ENCODE data around the gene DPM1.

DPM1 gene

DNA sequence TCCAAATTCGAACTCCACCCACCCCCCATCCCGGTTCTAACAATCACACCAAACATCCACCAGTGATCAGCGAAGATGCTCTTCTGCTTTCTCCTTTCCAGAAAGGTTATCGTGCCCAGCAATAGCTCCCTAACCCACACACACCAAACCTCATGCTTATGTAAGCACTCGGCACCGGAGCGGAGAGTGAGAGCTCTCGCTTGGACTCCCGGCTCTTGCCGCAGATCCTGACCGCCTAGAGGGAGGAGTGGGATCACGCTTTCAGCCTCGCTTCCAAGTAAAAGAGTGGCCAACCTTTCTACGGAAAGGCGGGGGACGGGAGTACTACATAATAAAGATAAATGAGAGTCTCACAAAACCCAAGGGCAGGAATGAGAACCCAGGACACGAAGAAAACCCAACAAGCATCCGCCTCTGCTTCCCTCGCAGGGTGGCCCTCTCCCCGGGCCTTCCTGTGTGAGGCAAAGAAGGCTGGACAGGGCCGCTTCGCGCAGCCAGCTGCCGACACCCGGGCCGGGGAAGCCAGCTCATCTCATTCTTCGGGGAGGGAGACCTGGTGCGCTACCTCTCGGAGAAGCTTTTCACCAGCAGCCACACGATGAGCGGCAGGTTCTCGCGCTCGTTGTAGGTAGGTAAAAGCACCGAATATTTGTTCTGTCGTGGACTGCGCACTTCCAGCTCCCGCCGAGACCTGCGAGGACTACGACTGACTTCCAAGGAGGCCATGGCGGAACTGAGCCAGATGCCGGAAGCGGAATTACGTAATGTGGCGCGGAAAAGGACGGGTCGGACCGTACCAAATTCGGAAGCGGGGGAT is at the start of gene DPM1:
TSS of gene DPM1 (minus strand) at position 735 of the 817 bp plus-strand sequence. CDS start at position 726, 9 bp downstream.
- DNase-seq = no peak

DNA sequence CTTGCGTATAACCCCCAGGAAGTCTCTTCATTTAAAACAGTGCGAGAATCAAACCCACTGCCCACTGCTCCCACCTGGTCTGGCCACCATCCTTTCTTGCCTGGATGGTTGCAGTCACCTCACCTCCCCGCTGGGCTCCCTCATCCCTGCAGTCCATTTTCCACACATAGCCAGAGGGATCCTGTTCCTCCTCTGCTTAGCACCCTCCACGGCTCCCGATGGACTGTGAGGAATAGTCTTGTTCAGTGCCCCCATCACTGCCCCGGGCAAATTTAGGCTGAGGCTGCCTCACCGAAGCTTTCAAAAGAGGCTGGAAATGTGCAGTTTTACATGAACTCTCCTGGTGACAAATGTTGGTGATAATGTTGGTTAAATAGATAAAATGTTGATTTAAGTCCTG is 46.9 kb upstream of the DPM1 start:
- no peak for DNase-seq

- no peak for DNase-seq
Observed at GRCh38 chr20:51004781-51005180, 46.4 kb upstream of the DPM1 start.

DNA sequence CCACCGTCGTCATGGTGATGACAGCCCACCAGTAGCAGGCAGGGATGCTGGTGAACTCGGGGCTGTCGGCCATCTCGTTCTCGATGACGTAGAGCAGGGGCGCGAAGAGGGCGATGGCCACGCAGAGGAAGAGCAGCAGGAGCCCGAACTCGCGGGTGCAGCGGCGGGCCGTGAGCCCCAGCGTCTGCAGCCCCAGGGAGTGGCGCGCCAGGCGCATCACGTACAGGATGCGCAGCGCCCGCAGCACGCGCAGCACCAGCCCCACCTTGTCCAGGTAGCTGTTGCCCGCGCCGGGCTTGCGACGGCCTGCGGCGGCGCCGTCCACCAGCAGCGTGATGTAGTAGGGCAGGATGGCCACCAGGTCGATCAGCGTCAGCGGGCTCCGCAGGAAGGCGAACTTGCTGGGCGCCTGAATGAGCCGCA is 46.0 kb upstream of the DPM1 start:
- DNase-seq = no peak

DNA sequence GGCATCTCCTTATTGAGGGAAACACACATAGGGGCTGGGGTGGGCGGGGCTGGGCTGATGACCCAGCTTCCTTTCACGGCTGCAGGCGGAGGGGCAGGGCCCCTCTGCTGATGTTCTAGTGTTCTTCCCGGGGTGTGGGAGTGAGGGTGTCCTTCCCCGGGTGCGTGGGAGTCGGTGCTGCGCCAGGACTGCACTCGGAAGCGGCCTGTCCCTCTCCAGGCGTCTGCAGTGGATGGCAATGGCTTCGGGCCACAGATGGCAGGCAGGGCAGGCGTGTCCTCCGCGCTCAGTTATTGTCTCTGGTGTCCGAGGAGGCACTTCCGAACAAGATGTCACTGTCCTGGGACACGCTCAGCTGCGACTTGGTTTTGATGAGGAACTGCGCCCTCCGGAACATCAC is 45.4 kb upstream of the DPM1 start:
- no peak for DNase-seq

GRCh38 chr20:51002633-51003032 is 44.3 kb upstream of the DPM1 start:
- no peak for DNase-seq

DNA sequence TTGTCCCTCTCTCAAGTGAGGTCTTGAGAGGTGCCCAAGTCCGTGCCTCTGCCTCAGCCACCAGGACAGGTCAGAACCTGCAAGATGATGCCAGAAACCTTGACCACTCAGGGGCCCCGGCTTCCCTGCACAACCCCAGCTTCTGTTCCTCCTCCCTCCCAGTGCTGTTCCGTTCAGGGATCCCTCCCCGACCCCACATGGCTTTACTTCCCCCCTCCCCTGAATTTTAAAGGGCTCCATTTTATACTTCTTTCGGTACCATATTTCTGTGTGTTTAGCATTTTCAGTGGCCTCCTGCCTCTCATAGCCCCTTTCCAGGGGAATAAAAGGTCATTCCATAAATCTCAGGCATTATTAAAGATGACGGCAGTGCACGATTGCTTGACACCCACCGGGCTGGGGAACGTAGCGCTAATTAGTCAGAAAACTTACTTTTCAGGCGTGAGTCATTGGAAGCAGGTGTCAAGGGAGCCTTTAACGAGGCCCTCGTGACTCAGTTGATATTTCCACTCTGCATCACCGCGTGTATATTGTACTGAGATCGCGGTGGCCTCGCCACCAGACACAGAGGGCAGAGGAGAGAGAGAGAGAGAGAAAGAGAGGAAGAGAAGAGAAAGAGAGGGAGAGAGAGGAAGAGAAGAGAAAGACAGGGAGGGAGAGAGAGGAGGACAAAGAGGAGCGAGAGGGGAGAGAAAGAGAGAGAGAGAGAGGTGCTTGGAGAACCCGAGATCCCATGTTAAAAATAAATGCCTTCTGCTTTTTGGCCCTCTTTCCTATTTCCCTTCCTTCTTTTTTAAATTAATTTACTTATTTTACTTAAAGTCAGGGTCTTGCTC is 43.3 kb upstream of the DPM1 start:
- no peak for DNase-seq

DNA sequence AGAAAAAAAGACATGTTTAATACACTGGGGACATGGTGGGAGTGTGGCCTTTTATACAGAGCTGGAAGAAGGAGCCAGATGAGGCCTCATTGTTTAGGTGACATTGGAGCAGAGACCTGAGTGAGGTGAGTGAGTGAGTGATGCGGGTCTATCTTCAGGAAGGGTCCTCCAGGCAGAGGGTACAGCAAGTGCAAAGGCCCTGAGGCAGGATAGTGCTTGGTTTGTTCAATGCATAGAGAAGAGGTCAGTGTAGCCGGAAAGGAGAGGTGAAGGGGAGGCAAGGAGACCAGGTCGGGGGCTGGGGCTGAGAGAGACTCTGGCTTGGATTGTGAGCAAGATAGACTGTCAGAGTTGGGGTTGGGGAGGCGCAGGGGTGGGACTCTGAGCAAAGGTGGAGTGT is 41.0 kb upstream of the DPM1 start:
- DNase-seq = no peak

- DNase-seq = no peak
Observed at GRCh38 chr20:50996901-50997865, 38.9 kb upstream of the DPM1 start.

DNA sequence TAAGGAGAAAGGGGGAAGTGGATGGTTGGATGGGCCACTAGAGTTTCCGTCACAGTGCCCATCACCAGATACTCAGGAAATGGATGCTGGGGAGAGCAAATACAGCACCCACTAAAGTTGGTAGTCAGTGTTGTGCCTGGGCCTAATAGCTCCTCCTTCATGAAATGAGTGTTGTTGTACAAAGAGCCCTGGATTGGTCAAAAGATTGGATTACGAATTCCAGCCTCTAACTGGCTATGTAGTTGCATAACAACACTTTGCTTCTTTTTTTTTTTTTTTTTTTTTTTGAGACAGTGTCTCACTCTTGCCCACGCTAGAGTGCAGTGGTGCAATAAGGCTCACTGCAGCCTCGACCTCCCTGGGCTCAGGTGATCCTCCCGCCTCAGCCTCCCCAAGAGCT is 37.2 kb upstream of the DPM1 start:
- DNase-seq = no peak

GRCh38 chr20:50993876-50994275 is 35.5 kb upstream of the DPM1 start:
- DNase-seq = no peak

- DNase-seq = peak; percentile 4
Observed at GRCh38 chr20:50992733-50993457, 34.6 kb upstream of the DPM1 start.

GRCh38 chr20:50992336-50992732 is 34.0 kb upstream of the DPM1 start:
- no peak for DNase-seq

- DNase-seq = no peak
Observed at GRCh38 chr20:50991076-50991475, 32.7 kb upstream of the DPM1 start.

GRCh38 chr20:50987493-50988210 is 29.3 kb upstream of the DPM1 start:
- peak; percentile 22 for DNase-seq

GRCh38 chr20:50983321-50983720 is 25.0 kb upstream of the DPM1 start:
- no peak for DNase-seq

DNA sequence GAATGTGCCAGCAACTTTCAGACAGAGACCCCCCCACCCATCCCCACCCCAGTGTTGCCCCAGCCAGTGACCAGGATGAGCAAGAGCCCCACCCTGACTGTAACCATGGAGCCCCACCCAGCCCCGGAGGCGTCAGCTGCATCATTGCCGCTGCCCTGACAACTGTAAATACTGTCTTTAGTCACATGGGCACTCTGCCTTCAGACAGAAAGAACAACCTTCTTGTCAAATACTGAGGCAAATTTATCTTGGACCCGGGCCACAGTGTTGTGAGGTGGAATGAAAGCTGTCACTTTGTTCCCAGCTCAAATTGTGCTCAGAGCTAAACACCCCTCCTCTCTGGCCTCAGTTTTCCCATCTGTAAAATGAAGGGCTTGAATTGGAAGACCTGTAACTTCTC is 24.0 kb upstream of the DPM1 start:
- DNase-seq = peak; percentile 11

DNA sequence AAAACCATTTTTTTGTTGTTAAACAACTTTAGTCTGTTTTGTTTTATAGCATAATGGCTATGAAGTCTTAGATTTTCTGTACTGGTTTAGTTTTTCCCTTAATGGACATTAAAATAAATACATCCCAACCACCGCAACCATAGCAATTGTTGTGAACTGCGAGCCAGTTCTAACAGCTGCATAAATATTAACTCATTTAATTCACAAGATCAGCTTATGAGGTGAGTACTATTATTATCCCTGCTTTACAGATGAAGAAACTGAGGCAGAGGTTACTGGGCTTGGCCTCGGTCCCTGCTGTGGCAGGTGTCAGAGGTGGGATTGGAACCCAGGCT is 23.3 kb upstream of the DPM1 start:
- no peak for DNase-seq

GRCh38 chr20:50980851-50981713 is 22.8 kb upstream of the DPM1 start:
- peak; percentile 11 for DNase-seq

DNA sequence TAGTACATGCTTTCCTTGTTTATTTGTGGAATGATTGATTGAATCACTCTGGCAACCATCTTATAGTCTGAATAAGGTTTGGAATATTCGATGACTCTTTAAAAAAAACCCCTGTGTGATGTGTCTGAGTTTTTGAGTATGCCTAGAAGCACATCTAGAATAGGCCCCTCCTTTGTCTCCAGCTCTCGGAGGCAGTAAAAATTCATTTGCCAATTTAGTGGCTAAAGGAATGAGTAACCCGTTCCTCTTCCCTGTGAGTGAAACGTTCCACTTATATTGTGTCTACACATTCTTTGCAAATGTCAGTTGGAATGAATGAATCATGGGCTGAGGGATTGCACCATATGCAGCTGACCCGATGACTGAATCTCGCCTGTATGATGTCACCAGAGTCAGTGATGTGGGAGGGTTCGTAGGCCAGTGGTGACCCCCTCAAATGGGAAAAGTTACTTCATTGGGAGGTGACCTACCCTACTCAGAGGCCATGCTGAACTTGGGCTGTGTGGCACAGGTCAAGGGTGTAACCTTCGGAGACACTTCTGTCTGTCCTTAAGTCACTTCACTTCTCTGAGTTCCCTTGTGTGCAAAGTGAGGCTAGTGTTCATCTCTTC is 21.8 kb upstream of the DPM1 start:
- no peak for DNase-seq

All from NCI-H748 treated with DMSO at 0.1 percent for 48 hours (cell line).